ENCODE data around the gene SLC28A1. TPM values are rescaled to one million over a fixed set of nuclear protein-coding genes. Genes with fewer than 3 reads are reported as not detected.

SLC28A1 gene
- total RNA-seq, 1 donor from 2014 or later = 0.19 TPM

DNA sequence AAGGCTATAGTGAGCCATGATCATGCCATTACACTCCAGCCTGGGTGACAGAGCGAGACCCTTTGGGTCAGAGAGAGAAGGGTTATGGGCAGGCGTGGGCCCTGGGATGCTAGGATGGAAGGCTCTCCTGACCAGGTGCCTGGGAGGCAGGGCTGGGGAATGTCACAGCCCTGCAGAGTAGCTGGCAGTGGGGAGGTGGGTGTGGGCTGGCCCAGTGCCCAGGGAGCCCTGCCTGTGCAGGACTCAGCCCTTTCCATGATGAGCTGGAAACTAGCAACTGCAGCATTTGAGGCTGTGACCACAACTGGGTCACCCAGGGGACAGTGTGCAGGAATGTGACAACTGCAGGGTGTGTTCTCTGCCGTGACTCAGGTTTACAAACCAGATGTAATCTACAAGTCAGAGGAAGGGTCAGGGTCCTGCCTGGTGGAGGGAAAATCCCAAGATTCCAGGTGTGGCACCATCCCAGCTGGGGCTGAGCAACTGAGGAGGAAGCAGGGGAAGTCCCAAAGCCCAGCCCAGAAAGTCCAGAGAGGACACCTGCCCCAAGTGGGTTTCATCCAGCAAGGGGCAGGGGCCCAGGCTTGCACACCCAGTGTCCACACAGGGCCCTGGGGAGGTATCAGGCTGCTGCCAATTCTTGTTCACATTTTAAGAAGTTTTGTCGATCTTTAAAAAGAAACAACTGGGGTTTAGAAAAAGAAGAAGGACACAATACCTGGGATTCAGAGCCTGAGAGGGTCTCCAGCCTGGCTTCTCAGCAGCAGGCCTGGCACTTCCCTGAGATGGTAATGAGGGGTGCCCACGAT is 45.5 kb downstream of the SLC28A1 start:
- Mint-ChIP-seq H3K4me1 (ENCODE audit: unreplicated experiment) (peaks cover 11% of the 10 kb centered on the region), H3K9me3 (peaks cover 4% of the 10 kb centered on the region), H3K27ac (peak overlapping the region; percentile 99), H3K36me3 (peaks cover 3% of the 10 kb centered on the region), H3K27me3 (peaks cover 2% of the 10 kb centered on the region), H3K4me3 (peak overlapping the region; percentile 77)
- DNase-seq (ENCODE audit: extremely low spot score, unreplicated experiment) = peak; percentile 76
- TF ChIP-seq, protein P1, sequence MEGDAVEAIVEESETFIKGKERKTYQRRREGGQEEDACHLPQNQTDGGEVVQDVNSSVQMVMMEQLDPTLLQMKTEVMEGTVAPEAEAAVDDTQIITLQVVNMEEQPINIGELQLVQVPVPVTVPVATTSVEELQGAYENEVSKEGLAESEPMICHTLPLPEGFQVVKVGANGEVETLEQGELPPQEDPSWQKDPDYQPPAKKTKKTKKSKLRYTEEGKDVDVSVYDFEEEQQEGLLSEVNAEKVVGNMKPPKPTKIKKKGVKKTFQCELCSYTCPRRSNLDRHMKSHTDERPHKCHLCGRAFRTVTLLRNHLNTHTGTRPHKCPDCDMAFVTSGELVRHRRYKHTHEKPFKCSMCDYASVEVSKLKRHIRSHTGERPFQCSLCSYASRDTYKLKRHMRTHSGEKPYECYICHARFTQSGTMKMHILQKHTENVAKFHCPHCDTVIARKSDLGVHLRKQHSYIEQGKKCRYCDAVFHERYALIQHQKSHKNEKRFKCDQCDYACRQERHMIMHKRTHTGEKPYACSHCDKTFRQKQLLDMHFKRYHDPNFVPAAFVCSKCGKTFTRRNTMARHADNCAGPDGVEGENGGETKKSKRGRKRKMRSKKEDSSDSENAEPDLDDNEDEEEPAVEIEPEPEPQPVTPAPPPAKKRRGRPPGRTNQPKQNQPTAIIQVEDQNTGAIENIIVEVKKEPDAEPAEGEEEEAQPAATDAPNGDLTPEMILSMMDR (conservative IDR thresholded peaks at IDR 0.05) = no peak

DNA sequence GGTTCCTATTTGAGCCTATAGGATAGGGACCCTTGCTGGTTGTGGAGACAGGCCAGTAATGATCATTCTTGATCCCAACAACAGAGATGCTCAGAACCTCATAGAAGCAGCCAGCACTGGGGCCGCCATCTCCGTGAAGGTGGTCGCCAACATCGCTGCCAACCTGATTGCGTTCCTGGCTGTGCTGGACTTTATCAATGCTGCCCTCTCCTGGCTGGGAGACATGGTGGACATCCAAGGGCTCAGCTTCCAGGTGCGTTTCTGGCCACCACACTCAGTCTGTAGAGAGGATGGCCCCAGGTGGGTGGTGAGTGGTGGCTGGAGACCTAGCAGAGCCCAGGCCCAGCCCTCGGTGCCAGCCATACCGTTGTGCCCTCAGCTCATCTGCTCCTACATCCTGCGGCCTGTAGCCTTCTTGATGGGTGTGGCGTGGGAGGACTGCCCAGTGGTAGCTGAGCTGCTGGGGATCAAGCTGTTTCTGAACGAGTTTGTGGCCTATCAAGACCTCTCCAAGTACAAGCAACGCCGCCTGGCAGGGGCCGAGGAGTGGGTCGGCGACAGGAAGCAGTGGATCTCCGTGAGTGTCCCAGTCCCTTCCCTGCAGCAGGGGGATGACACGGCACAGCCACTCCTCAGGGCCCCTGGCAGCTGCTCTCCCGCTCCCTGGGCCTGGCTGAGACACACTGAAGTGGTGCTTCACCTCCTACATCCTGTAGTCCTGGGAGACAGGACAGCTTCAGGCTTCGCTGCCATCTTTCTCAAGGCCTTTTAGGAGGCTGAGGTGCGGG is 50.7 kb downstream of the SLC28A1 start:
- TF ChIP-seq, protein P1 (conservative IDR thresholded peaks at IDR 0.05) = no peak
- no peak overlapping the region for H3K4me3 Mint-ChIP-seq
- DNase-seq (ENCODE audit: extremely low spot score, unreplicated experiment) = no peak
- H3K4me1 Mint-ChIP-seq (ENCODE audit: unreplicated experiment) = peaks cover 1% of the 10 kb centered on the region
- peaks cover under 1% of the 10 kb centered on the region for H3K36me3 Mint-ChIP-seq
- H3K27ac Mint-ChIP-seq = no peak overlapping the region
- H3K27me3 Mint-ChIP-seq = no peaks in the 10 kb centered on the region
- H3K9me3 Mint-ChIP-seq = peaks cover under 1% of the 10 kb centered on the region

DNA sequence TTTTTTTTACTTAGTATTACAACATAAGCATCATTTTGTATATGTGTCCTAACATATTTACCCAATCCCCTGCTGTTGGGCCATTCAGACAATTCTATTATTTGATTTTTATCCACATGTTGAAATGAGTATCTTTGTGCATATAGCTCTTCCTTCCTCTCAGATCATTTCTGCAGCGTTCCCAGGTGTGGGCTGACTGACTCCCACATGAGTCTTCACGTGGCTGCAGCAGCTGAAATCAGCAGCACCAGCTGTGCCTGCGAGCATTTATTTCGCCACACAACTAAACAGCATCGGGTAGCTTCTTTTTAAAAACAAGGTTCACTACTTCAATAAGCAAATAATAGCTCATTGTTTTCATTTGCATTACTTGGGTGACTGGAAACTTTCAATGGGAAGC is 52.7 kb downstream of the SLC28A1 start:
- H3K36me3 Mint-ChIP-seq = no peaks in the 10 kb centered on the region
- no peak overlapping the region for H3K4me3 Mint-ChIP-seq
- H3K27ac Mint-ChIP-seq = no peak overlapping the region
- H3K4me1 Mint-ChIP-seq (ENCODE audit: unreplicated experiment) = no peaks in the 10 kb centered on the region
- no peaks in the 10 kb centered on the region for H3K27me3 Mint-ChIP-seq
- no peak for DNase-seq (ENCODE audit: extremely low spot score, unreplicated experiment)
- no peaks in the 10 kb centered on the region for H3K9me3 Mint-ChIP-seq
- TF ChIP-seq, protein P1 (conservative IDR thresholded peaks at IDR 0.05) = no peak

DNA sequence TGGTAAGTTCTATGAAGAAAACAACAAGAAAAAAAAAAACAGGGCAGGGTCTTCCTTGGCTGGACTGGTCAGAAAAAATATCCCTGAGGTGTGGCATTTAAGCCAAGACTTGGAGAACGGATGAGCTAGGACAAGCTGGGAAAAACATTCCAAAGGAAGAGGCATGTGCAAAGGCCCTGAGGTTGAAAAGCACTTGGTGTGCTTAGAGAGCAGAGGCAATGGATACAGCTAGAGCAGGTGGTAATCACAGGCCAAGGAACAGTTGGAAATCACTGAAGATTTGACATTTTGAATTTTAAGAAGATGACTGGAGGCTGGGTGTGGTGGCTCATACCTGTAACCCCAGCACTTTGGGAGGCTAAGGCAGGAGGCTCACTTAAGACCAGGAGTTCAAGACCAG is 54.3 kb downstream of the SLC28A1 start:
- no peaks in the 10 kb centered on the region for H3K36me3 Mint-ChIP-seq
- no peak overlapping the region for H3K27ac Mint-ChIP-seq
- no peaks in the 10 kb centered on the region for H3K9me3 Mint-ChIP-seq

DNA sequence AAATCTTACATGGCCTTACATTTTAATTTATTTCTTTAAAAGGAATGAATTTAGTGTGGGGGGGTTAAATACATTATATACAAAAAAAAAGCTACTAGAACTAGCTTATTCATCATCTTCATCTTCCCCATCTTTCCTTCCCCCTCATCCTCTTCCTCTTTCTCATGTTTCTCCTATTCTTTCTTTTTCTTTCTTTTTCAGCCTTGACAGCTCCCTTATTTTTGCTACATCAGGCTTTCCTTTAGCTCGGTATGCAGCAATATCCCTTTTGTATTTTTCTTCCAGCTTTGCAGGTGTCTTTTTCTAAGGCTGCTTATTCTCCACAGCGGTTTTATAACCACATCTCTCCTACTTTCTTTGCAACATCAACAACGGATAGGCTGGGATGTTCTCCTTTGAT is 55.9 kb downstream of the SLC28A1 start:
- Mint-ChIP-seq H3K36me3 (no peaks in the 10 kb centered on the region), H3K4me3 (no peak overlapping the region), H3K9me3 (no peaks in the 10 kb centered on the region), H3K27ac (no peak overlapping the region), H3K4me1 (ENCODE audit: unreplicated experiment) (no peaks in the 10 kb centered on the region), H3K27me3 (no peaks in the 10 kb centered on the region)
- TF ChIP-seq, protein P1 (conservative IDR thresholded peaks at IDR 0.05) = no peak
- no peak for DNase-seq (ENCODE audit: extremely low spot score, unreplicated experiment)

More for the DNA sequence above, 54.3 kb downstream of the SLC28A1 start:
- TF ChIP-seq, protein P1 (conservative IDR thresholded peaks at IDR 0.05) = no peak
- DNase-seq (ENCODE audit: extremely low spot score, unreplicated experiment) = no peak
- no peaks in the 10 kb centered on the region for H3K4me1 Mint-ChIP-seq (ENCODE audit: unreplicated experiment)
- no peak overlapping the region for H3K4me3 Mint-ChIP-seq
- H3K27me3 Mint-ChIP-seq = no peaks in the 10 kb centered on the region
